ENCODE measurements around the gene CD200R1.

The CD200R1 gene

DNA sequence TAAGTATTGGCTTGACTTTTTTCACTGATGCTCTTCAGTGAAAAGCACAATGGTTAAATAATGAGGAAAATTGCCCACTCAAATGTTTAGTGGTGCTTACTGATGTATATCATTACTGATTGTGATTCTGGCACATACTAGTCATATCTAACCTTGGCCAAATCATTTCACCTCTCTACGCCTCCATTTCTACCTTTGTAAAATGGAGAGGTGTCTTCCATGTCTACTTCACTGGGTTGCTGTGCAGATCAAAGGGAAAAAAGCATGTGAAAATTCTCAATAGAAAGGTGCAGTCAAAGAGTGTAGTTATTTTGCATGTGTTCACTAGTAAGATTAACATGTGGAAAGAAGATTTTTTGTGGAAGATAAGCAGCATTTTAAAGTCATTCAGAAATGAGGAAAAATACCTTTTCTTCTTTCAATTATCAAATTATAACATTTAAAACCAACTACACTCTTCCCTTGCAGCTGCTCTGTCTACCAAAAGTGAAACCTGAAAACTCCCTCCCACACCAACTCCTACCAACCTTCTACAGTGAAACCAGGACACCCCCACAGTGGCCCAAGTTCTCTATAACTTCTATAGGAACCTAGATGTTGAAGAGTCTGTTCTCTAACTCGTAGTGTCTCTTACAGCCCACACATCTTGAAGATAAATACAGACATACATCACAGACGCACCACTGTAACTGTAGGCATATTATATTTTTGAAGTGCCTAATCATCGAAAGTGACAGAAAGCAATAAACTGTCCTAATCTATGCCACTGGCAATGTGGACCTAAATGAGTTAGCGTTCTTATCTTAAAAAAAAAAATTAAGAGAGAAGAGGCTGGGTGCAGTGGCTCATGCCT lies 1.4 kb downstream of the CD200R1 start:
- Histone ChIP-seq H3K9me3 (ENCODE audit: control insufficient read depth, insufficient read depth, low read length) (no peaks in the 10 kb centered on the region), H3K79me2 (ENCODE audit: control insufficient read depth, low read length) (no peaks in the 10 kb centered on the region), H3K27ac (ENCODE audit: low read depth, low read length) (no peak overlapping the region), H3K4me2 (ENCODE audit: low read length) (no peak overlapping the region), H3K27me3 (ENCODE audit: control insufficient read depth, low read length) (no peaks in the 10 kb centered on the region), H3K4me3 (ENCODE audit: low read length) (no peak overlapping the region), H3F3A (ENCODE audit: control insufficient read depth, insufficient read depth) (no peaks in the 10 kb centered on the region), H3K4me1 (ENCODE audit: control insufficient read depth, low read length) (peaks cover 27% of the 10 kb centered on the region), H3K36me3 (ENCODE audit: control insufficient read depth, low read length) (no peaks in the 10 kb centered on the region), H3K9me2 (replicated peaks; ENCODE audit: control insufficient read depth, low read length) (no peaks in the 10 kb centered on the region), H4K20me1 (ENCODE audit: control insufficient read depth, insufficient read depth, low read depth, low read length) (no peaks in the 10 kb centered on the region)
- TF ChIP-seq EZH2phosphoT487 (IDR thresholded peaks at IDR 0.05; ENCODE audit: borderline replicate concordance, low read length), result no peak
- TF ChIP-seq CTCF (IDR thresholded peaks at IDR 0.05; ENCODE audit: low read depth, low read length, poor library complexity, severe bottlenecking), result no peak

DNA sequence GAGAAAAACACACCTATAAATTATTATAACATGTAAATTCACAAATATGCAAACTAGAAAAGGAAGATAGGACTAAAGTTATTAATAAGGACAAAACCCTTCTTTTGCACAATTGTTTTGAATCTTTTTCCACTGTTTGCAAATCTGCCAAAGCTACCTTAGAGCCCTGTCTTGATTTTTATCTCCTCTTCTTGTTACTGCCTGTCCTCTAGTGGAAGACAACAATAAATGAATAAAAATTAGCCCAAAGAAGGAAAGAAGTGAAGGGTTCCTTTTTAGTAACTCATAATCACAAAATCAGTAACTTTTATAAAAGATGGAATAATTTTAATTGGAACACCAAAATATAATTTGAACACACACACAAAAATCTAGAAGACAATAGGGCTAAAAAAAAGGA lies 2.7 kb downstream of the CD200R1 start:
- no peaks in the 10 kb centered on the region for H3K36me3 ChIP-seq (ENCODE audit: control insufficient read depth, low read length)
- H3F3A ChIP-seq (ENCODE audit: control insufficient read depth, insufficient read depth), result no peaks in the 10 kb centered on the region
- no peaks in the 10 kb centered on the region for H4K20me1 ChIP-seq (ENCODE audit: control insufficient read depth, insufficient read depth, low read depth, low read length)
- no peaks in the 10 kb centered on the region for H3K79me2 ChIP-seq (ENCODE audit: control insufficient read depth, low read length)
- no peak overlapping the region for H3K27ac ChIP-seq (ENCODE audit: low read depth, low read length)
- no peaks in the 10 kb centered on the region for H3K9me2 ChIP-seq (replicated peaks; ENCODE audit: control insufficient read depth, low read length)
- H3K4me2 ChIP-seq (ENCODE audit: low read length), result no peak overlapping the region
- H3K4me3 ChIP-seq (ENCODE audit: low read length), result no peak overlapping the region
- no peaks in the 10 kb centered on the region for H3K27me3 ChIP-seq (ENCODE audit: control insufficient read depth, low read length)
- no peaks in the 10 kb centered on the region for H3K9me3 ChIP-seq (ENCODE audit: control insufficient read depth, insufficient read depth, low read length)
- no peak for TF ChIP-seq CTCF (IDR thresholded peaks at IDR 0.05; ENCODE audit: low read depth, low read length, poor library complexity, severe bottlenecking)
- no peak for TF ChIP-seq EZH2phosphoT487 (IDR thresholded peaks at IDR 0.05; ENCODE audit: borderline replicate concordance, low read length)
- H3K4me1 ChIP-seq (ENCODE audit: control insufficient read depth, low read length), result peaks cover 25% of the 10 kb centered on the region

- H3K27ac ChIP-seq (ENCODE audit: low read depth, low read length), result no peak overlapping the region
- no peaks in the 10 kb centered on the region for H3K79me2 ChIP-seq (ENCODE audit: control insufficient read depth, low read length)
- H3K27me3 ChIP-seq (ENCODE audit: control insufficient read depth, low read length), result no peaks in the 10 kb centered on the region
- no peaks in the 10 kb centered on the region for H3K9me2 ChIP-seq (replicated peaks; ENCODE audit: control insufficient read depth, low read length)
- no peaks in the 10 kb centered on the region for H4K20me1 ChIP-seq (ENCODE audit: control insufficient read depth, insufficient read depth, low read depth, low read length)
- no peaks in the 10 kb centered on the region for H3K36me3 ChIP-seq (ENCODE audit: control insufficient read depth, low read length)
- H3F3A ChIP-seq (ENCODE audit: control insufficient read depth, insufficient read depth), result no peaks in the 10 kb centered on the region
- H3K4me3 ChIP-seq (ENCODE audit: low read length), result no peak overlapping the region
- peaks cover 14% of the 10 kb centered on the region for H3K9me3 ChIP-seq (ENCODE audit: control insufficient read depth, insufficient read depth, low read length)
- no peak for TF ChIP-seq EZH2phosphoT487 (IDR thresholded peaks at IDR 0.05; ENCODE audit: borderline replicate concordance, low read length)
- no peak for TF ChIP-seq CTCF (IDR thresholded peaks at IDR 0.05; ENCODE audit: low read depth, low read length, poor library complexity, severe bottlenecking)
- no peak overlapping the region for H3K4me2 ChIP-seq (ENCODE audit: low read length)
- H3K4me1 ChIP-seq (ENCODE audit: control insufficient read depth, low read length), result no peaks in the 10 kb centered on the region
These were observed 7.1 kb downstream of the CD200R1 start for GRCh38 chr3:112967828-112968227.

All from DOHH2 (cell line).